ENCODE measurements around the gene NUP50.

Gene NUP50

GRCh38 chr22:45227645-45228400 is 64.1 kb downstream of the NUP50 start:
- DNase-seq (ENCODE audit: low read depth in 3 of 3, low spot score in 1 of 3) = no peak

- DNase-seq (ENCODE audit: low read depth in 3 of 3, low spot score in 1 of 3) = no peak
Measured at GRCh38 chr22:45228401-45228754, 64.7 kb downstream of the NUP50 start.

GRCh38 chr22:45229181-45229580 is 65.5 kb downstream of the NUP50 start:
- DNase-seq (ENCODE audit: low read depth in 3 of 3, low spot score in 1 of 3) = no peak

GRCh38 chr22:45230026-45230721 is 66.4 kb downstream of the NUP50 start:
- DNase-seq (ENCODE audit: low read depth in 3 of 3, low spot score in 1 of 3) = no peak

- no peak for DNase-seq (ENCODE audit: low read depth in 3 of 3, low spot score in 1 of 3)
Measured at GRCh38 chr22:45231293-45231692, 67.6 kb downstream of the NUP50 start.

GRCh38 chr22:45233386-45233785 is 69.7 kb downstream of the NUP50 start:
- DNase-seq (ENCODE audit: low read depth in 3 of 3, low spot score in 1 of 3) = no peak

GRCh38 chr22:45233827-45234226 is 70.1 kb downstream of the NUP50 start:
- no peak for DNase-seq (ENCODE audit: low read depth in 3 of 3, low spot score in 1 of 3)

- DNase-seq (ENCODE audit: low read depth in 3 of 3, low spot score in 1 of 3) = no peak
Measured at GRCh38 chr22:45235101-45235777, 71.5 kb downstream of the NUP50 start.

GRCh38 chr22:45235851-45236342 is 72.2 kb downstream of the NUP50 start:
- no peak for DNase-seq (ENCODE audit: low read depth in 3 of 3, low spot score in 1 of 3)

- no peak for DNase-seq (ENCODE audit: low read depth in 3 of 3, low spot score in 1 of 3)
Measured at GRCh38 chr22:45237065-45237990, 73.6 kb downstream of the NUP50 start.

Measured in stimulated activated CD4-positive, alpha-beta T cell treated with anti-CD3 and anti-CD28 coated beads, TNF-alpha, amount 100 ng/mL, for 1 hour (primary cell).